A673 (cell line): ENCODE data around the gene GNAT2. TPM values are rescaled to one million over a fixed set of nuclear protein-coding genes. Genes with fewer than 3 reads are reported as not detected.
A peak's percentile ranks its signal among the peaks of the same experiment; 100 is the strongest.

ENCODE experiments used
- BruUV-seq: library from RNA; stranded (reverse); fragments of 400-500 nt; replicated peaks from 2 replicates; lab custom pipeline; 2021; lab: Mats Ljungman, UMichigan
- CTCF ChIA-PET: fragments of 300-600 bp; sonication (Branson Sonifier 250); formaldehyde crosslinking; loops from one replicate; lab custom pipeline; 2022; ENCODE audit warnings: antibody characterized with exemption; lab: Charles Lee
- POLR2A ChIA-PET: fragments of 300-600 bp; sonication (Branson Sonifier 250); formaldehyde crosslinking; loops from one replicate; lab custom pipeline; 2022; ENCODE audit warnings: antibody characterized with exemption; ENCODE audit not compliant: low non-redundant PET; lab: Charles Lee
- DNase-seq: peaks from one replicate; pipeline ENCODE4 v3.0.0-alpha.2; 2015; ENCODE audit warnings: low spot score
- H3K27ac ChIP-seq: fragments of 200-600 bp; sonication (generic); 2 replicates; pipeline ENCODE4 v1.5.1; 2016; ENCODE audit warnings: mixed run types, low read depth, mild to moderate bottlenecking, mixed read lengths, antibody characterized with exemption, low read length; ENCODE audit not compliant: poor library complexity, severe bottlenecking
- H3K27me3 ChIP-seq: fragments of 200-600 bp; sonication (generic); replicated peaks from 2 replicates; pipeline ENCODE4 v1.6.1; 2017; ENCODE audit warnings: mixed run types, low read depth, mild to moderate bottlenecking, mixed read lengths, antibody characterized with exemption, low read length; ENCODE audit not compliant: insufficient read depth, poor library complexity
- H3K36me3 ChIP-seq: fragments of 200-600 bp; sonication (generic); 2 replicates; pipeline ENCODE4 v1.6.1; 2016; ENCODE audit warnings: mixed run types, mild to moderate bottlenecking, mixed read lengths, antibody characterized with exemption, low read length; ENCODE audit not compliant: insufficient read depth, poor library complexity, severe bottlenecking
- H3K4me1 ChIP-seq: fragments of 200-600 bp; sonication (generic); 2 replicates; pipeline ENCODE4 v1.6.1; 2017; ENCODE audit warnings: mixed run types, mild to moderate bottlenecking, mixed read lengths, antibody characterized with exemption, low read length; ENCODE audit not compliant: insufficient read depth, poor library complexity, severe bottlenecking
- H3K4me3 ChIP-seq: fragments of 200-600 bp; sonication (generic); 2 replicates; pipeline ENCODE4 v1.5.1; 2016; ENCODE audit warnings: low read depth, mixed run types, mild to moderate bottlenecking, mixed read lengths, low read length; ENCODE audit not compliant: poor library complexity, severe bottlenecking
- H3K9me3 ChIP-seq: fragments of 200-600 bp; sonication (generic); 2 replicates; pipeline ENCODE4 v1.6.1; 2016; ENCODE audit warnings: mixed run types, low read depth, mild to moderate bottlenecking, mixed read lengths, antibody characterized with exemption, low read length; ENCODE audit not compliant: poor library complexity, severe bottlenecking
- EZH2 ChIP-seq: fragments of 200-600 bp; sonication (generic); IDR thresholded peaks from 2 replicates; pipeline ENCODE4 v1.6.1; 2017; ENCODE audit warnings: borderline replicate concordance, low read depth, mild to moderate bottlenecking, mixed read lengths, antibody characterized with exemption, low read length; ENCODE audit not compliant: poor library complexity, severe bottlenecking
- intact Hi-C: fragments of 100-400 bp; cut with micrococcal nuclease; formaldehyde crosslinking; loops from one replicate; pipeline ENCODE4 v1.10.0; 2022; ENCODE audit not compliant: unreplicated experiment
- total RNA-seq: library from RNA; stranded (reverse); gene quantifications from 2 replicates; pipeline ENCODE4 v1.2.3, GENCODE V29; 2021
- TF ChIP-seq, protein P1 (sequence below): fragments of 300-800, 200-600 bp; sonication (generic); conservative IDR thresholded peaks from 2 replicates; pipeline ENCODE4 v1.5.1; 2017; ENCODE audit warnings: low read depth, mild to moderate bottlenecking, antibody characterized with exemption, low read length, moderate library complexity, mixed read lengths

The GNAT2 gene
- total RNA-seq, 1 experiment from 2014 or later: not detected

DNA sequence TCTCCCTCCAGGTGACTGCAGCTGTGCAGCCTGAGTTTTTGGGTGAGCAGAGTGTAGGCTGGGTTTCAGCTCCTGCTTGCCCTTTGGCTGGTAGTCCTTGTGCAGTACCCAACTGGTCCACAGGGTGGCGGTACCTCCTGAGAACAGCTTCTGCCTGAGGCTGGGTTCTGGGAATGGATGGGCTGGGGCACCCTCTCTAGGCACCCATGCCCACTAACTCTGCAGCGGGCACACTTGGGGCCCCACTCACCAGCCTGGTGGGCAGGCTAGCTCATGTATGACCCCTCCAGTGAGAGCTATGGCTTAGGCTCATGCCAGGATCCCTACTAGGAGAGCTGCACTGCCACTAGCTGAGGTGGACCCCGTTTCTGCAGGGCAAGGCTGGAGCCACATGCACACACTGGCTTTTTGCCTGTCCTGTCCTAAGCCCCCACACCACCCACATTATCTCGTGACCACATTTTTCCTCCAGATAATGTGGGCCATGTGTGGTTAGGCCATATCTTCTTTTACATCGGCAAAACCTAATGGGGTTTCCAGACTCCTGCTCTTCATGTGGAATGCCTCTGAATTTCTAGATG, 21.0 kb upstream of the GNAT2 start:
- no peak for TF ChIP-seq EZH2
- TF ChIP-seq, protein P1, sequence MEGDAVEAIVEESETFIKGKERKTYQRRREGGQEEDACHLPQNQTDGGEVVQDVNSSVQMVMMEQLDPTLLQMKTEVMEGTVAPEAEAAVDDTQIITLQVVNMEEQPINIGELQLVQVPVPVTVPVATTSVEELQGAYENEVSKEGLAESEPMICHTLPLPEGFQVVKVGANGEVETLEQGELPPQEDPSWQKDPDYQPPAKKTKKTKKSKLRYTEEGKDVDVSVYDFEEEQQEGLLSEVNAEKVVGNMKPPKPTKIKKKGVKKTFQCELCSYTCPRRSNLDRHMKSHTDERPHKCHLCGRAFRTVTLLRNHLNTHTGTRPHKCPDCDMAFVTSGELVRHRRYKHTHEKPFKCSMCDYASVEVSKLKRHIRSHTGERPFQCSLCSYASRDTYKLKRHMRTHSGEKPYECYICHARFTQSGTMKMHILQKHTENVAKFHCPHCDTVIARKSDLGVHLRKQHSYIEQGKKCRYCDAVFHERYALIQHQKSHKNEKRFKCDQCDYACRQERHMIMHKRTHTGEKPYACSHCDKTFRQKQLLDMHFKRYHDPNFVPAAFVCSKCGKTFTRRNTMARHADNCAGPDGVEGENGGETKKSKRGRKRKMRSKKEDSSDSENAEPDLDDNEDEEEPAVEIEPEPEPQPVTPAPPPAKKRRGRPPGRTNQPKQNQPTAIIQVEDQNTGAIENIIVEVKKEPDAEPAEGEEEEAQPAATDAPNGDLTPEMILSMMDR: peak; percentile 93
- no peaks in the 10 kb centered on the region for H3K9me3 ChIP-seq
- DNase-seq: peak; percentile 81
- POLR2A ChIA-PET: no interaction called here
- peaks cover 28% of the 10 kb centered on the region for H3K4me1 ChIP-seq
- H3K27ac ChIP-seq: no peak overlapping the region
- H3K27me3 ChIP-seq: no peaks in the 10 kb centered on the region
- CTCF ChIA-PET: interaction anchor here (0.5 to 3.6 kb wide), 15 partner anchors 8 to 1126 kb away, joined by 3 to 36 read pairs (median 6); partner anchors contain the start of genes AHCYL1 and GSTM1
- H3K36me3 ChIP-seq: no peaks in the 10 kb centered on the region
- intact Hi-C loops: loop anchor here (5.0 kb wide), 3 partner anchors 93 to 347 kb away; partner anchors contain the start of gene GNAI3
- no TSS peak for BruUV-seq
- no peak overlapping the region for H3K4me3 ChIP-seq

DNA sequence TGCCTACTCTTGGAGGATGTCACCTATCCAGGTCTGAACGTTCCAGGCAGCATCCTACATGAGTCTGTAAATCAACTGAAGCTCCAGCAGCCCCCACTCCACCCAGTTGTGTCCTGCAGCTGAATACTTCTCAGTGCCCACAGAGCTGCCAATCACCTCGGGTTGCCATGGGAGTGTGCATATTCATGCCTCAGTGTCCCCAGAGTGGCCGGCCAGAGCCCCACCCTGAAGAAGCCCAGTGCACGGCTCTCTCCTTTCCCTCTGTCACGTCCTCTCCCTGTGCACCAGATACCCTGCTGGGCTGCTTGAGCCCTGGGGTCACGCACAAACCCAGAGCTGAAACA, 20.4 kb upstream of the GNAT2 start:
- no peaks in the 10 kb centered on the region for H3K9me3 ChIP-seq
- POLR2A ChIA-PET: no interaction called here
- CTCF ChIA-PET: interaction anchor here (0.5 to 3.6 kb wide), 13 partner anchors 8 to 372 kb away, joined by 3 to 36 read pairs (median 6); partner anchors contain the start of genes AHCYL1 and GSTM1
- intact Hi-C loops: loop anchor here (5.0 kb wide), 3 partner anchors 93 to 347 kb away; partner anchors contain the start of gene GNAI3
- no peak for DNase-seq
- BruUV-seq: no TSS peak
- TF ChIP-seq, protein P1: no peak
- no peak for TF ChIP-seq EZH2
- H3K36me3 ChIP-seq: no peaks in the 10 kb centered on the region
- H3K27me3 ChIP-seq: no peaks in the 10 kb centered on the region
- no peak overlapping the region for H3K27ac ChIP-seq
- no peak overlapping the region for H3K4me3 ChIP-seq
- H3K4me1 ChIP-seq: peaks cover 34% of the 10 kb centered on the region

DNA sequence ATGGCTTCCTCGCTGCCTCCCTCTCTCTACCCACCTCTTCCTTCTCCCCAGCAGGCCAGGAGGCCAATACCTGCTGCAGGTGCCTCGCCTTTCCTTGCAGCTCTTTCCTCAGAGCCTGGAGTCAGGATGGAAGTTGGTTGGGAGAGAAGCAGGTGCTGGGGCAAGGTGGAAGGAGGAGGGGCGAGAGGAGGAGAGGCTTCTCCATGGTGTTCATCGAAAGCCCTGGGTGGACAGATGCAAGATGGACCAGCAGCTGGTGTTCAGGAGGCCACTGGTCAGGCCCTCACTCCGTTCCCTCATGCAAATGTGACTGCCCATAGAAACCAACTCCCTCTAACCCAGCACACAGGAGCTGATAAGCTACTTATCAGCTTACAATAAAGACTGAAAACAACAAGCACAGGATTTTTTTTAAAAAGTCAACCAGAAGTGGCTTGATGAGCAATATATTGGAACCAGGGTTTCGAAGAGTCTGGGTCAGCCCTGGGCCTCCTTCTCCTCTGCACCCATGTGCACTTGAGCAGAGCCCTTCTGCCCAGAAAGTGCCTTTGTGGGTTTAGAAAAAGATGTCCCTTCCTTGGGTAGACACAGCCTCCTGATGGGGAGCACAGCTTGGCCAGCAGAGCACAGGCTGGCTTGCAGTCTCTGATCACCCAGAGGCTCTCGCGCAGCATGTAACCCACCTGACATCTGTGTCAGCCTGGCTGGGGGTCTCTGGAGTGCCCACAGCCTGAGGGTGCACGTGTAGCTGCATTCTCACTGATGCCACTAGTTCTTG, 19.8 kb upstream of the GNAT2 start:
- no peaks in the 10 kb centered on the region for H3K9me3 ChIP-seq
- H3K27ac ChIP-seq: no peak overlapping the region
- CTCF ChIA-PET: interaction anchor here (0.6 to 3.6 kb wide), 5 partner anchors 11 to 135 kb away, joined by 3 to 36 read pairs (median 9); partner anchors contain the start of gene GSTM1
- H3K27me3 ChIP-seq: no peaks in the 10 kb centered on the region
- H3K4me3 ChIP-seq: no peak overlapping the region
- TF ChIP-seq EZH2: no peak
- TF ChIP-seq, protein P1: no peak
- POLR2A ChIA-PET: no interaction called here
- BruUV-seq: no TSS peak
- DNase-seq: no peak
- H3K36me3 ChIP-seq: no peaks in the 10 kb centered on the region
- intact Hi-C loops: no loop called here
- peaks cover 39% of the 10 kb centered on the region for H3K4me1 ChIP-seq
